HG02610 (cell line): Measurements from ENCODE around the gene ARMH3.
"Not testable (repeated sequence)": the region's sequence is repeated elsewhere in the genome, so short reads cannot be mapped to it uniquely, and the experiment has no call there.

Experiments
- ATAC-seq: cut with Tn5 transposase; IDR thresholded peaks from one replicate; pipeline ENCODE4 v1.9.1; 2021; ENCODE audit warnings: mild to moderate bottlenecking, moderate library complexity; ENCODE audit not compliant: unreplicated experiment

Gene ARMH3

GRCh38 chr10:102054881-102055646 lies 909 bp downstream of the ARMH3 start:
- ATAC-seq = not testable (repeated sequence)

- ATAC-seq = no peak
These were observed 9.9 kb downstream of the ARMH3 start for GRCh38 chr10:102046095-102046494.

- ATAC-seq = no peak
These were observed 10.7 kb downstream of the ARMH3 start for GRCh38 chr10:102045292-102045691.

- no peak for ATAC-seq
These were observed 15.5 kb downstream of the ARMH3 start for GRCh38 chr10:102040305-102041050.

GRCh38 chr10:102038410-102038809 lies 17.6 kb downstream of the ARMH3 start:
- no peak for ATAC-seq

GRCh38 chr10:102035807-102036206 lies 20.2 kb downstream of the ARMH3 start:
- not testable (repeated sequence) for ATAC-seq

GRCh38 chr10:102033787-102034186 lies 22.2 kb downstream of the ARMH3 start:
- no peak for ATAC-seq

- ATAC-seq = no peak
These were observed 28.7 kb downstream of the ARMH3 start for GRCh38 chr10:102027261-102027660.

GRCh38 chr10:102024799-102025198 lies 31.2 kb downstream of the ARMH3 start:
- no peak for ATAC-seq

GRCh38 chr10:102020938-102021337 lies 35.0 kb downstream of the ARMH3 start:
- ATAC-seq = no peak

- no peak for ATAC-seq
These were observed 38.7 kb downstream of the ARMH3 start for GRCh38 chr10:102017295-102017694.

GRCh38 chr10:102016416-102016815 lies 39.6 kb downstream of the ARMH3 start:
- ATAC-seq = no peak

- ATAC-seq = no peak
These were observed 45.0 kb downstream of the ARMH3 start for GRCh38 chr10:102010961-102011360.

- peak; percentile 64 for ATAC-seq
These were observed 46.1 kb downstream of the ARMH3 start for GRCh38 chr10:102009801-102010425.

- no peak for ATAC-seq
These were observed 48.2 kb downstream of the ARMH3 start for GRCh38 chr10:102007796-102008195.

- ATAC-seq = not testable (repeated sequence)
These were observed 48.9 kb downstream of the ARMH3 start for GRCh38 chr10:102007031-102007430.

- no peak for ATAC-seq
These were observed 51.6 kb downstream of the ARMH3 start for GRCh38 chr10:102004376-102004775.

GRCh38 chr10:102003541-102003940 lies 52.4 kb downstream of the ARMH3 start:
- no peak for ATAC-seq

- peak; percentile 79 for ATAC-seq
These were observed 54.4 kb downstream of the ARMH3 start for GRCh38 chr10:102001435-102002068.

- no peak for ATAC-seq
These were observed 58.2 kb downstream of the ARMH3 start for GRCh38 chr10:101997803-101998202.

GRCh38 chr10:101995451-101996063 lies 60.4 kb downstream of the ARMH3 start:
- ATAC-seq = no peak
